Measurements from ENCODE around the gene ITPK1.

DNA sequence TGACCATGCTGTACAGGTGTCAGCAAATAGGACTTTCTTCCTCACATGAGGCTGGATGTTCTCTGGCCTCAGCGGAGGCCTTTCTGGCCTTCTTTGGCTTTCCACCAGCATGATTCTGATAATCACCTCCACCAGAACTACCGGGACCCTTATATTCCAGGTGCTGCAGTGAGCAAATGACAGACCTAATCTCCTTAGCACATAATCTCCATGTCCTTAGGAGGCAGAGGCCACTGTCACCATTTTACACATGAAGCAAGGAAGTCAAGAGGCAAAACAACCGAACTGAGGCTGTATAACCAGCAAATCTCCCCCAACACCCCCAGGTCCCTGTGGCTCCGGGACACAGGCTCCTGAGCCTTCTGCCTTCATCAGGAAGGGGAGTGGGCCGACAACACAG is 91.2 kb downstream of the ITPK1 start:
- TF ChIP-seq, protein P1, sequence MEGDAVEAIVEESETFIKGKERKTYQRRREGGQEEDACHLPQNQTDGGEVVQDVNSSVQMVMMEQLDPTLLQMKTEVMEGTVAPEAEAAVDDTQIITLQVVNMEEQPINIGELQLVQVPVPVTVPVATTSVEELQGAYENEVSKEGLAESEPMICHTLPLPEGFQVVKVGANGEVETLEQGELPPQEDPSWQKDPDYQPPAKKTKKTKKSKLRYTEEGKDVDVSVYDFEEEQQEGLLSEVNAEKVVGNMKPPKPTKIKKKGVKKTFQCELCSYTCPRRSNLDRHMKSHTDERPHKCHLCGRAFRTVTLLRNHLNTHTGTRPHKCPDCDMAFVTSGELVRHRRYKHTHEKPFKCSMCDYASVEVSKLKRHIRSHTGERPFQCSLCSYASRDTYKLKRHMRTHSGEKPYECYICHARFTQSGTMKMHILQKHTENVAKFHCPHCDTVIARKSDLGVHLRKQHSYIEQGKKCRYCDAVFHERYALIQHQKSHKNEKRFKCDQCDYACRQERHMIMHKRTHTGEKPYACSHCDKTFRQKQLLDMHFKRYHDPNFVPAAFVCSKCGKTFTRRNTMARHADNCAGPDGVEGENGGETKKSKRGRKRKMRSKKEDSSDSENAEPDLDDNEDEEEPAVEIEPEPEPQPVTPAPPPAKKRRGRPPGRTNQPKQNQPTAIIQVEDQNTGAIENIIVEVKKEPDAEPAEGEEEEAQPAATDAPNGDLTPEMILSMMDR (IDR thresholded peaks at IDR 0.05): no peak
- no peak for TF ChIP-seq POLR2A (IDR thresholded peaks at IDR 0.05)
